Natural killer cell (primary cell): ENCODE data around the gene CYP27C1. TPM values are rescaled to one million over a fixed set of nuclear protein-coding genes. Genes with fewer than 3 reads are reported as not detected.

Experiments used
- ATAC-seq, 3 donors: fragments of 150-1000 bp in 2 of 3; fragments of 200-7000 bp in 1 of 3; cut with Tn5 transposase; 1 replicate in 1 of 3; 2 replicates in 2 of 3; pipeline ENCODE4 v1.10.0; 2021; ENCODE audit warnings: mild to moderate bottlenecking in 2 of 3, moderate library complexity in 2 of 3
- DNase-seq, 2 donors: peaks; one replicate each; pipeline versions ENCODE4 v3.0.0 to v3.0.0-alpha.2; 2013 to 2021; ENCODE audit warnings: mixed read lengths in 1 of 2
- H3K27ac ChIP-seq: one replicate; pipeline ENCODE4 v1.5.1; 2013; ENCODE audit warnings: mild to moderate bottlenecking, low read length
- H3K27me3 ChIP-seq: one replicate; pipeline ENCODE4 v1.6.1; 2013; ENCODE audit warnings: low read length; ENCODE audit not compliant: control insufficient read depth, insufficient read depth
- H3K36me3 ChIP-seq: one replicate; pipeline ENCODE4 v1.6.1; 2013; ENCODE audit warnings: low read length; ENCODE audit not compliant: control insufficient read depth, insufficient read depth
- H3K4me1 ChIP-seq: one replicate; pipeline ENCODE4 v1.6.1; 2013; ENCODE audit warnings: low read length; ENCODE audit not compliant: control insufficient read depth, insufficient read depth
- H3K4me3 ChIP-seq: one replicate; pipeline ENCODE4 v1.5.1; 2013; ENCODE audit warnings: low read length
- H3K9me3 ChIP-seq: one replicate; pipeline ENCODE4 v1.6.1; 2013; ENCODE audit warnings: low read length; ENCODE audit not compliant: control insufficient read depth, insufficient read depth
- H3K27ac Mint-ChIP-seq, 2 donors: one replicate each; pipeline ENCODE4 v1.8.0; 2022; ENCODE audit warnings: mild to moderate bottlenecking in 2 of 2, mixed read lengths in 2 of 2, moderate library complexity in 1 of 2
- H3K27me3 Mint-ChIP-seq, 2 donors: one replicate each; pipeline ENCODE4 v1.8.0; 2022; ENCODE audit warnings: low read depth in 2 of 2, mixed read lengths in 2 of 2
- H3K36me3 Mint-ChIP-seq: one replicate; pipeline ENCODE4 v1.8.0; 2022; ENCODE audit warnings: mixed read lengths
- H3K4me1 Mint-ChIP-seq, 2 donors: one replicate each; pipeline ENCODE4 v1.8.0; 2022; ENCODE audit warnings: mixed read lengths in 2 of 2
- H3K4me3 Mint-ChIP-seq: one replicate; pipeline ENCODE4 v1.8.0; 2022; ENCODE audit warnings: mild to moderate bottlenecking, moderate library complexity, mixed read lengths
- H3K9me3 Mint-ChIP-seq, 2 donors: one replicate each; pipeline ENCODE4 v1.8.0; 2022; ENCODE audit warnings: mixed read lengths in 2 of 2
- CTCF ChIP-seq: fragments of 200-600 bp; IDR thresholded peaks from one replicate; pipeline ENCODE4 v1.8.0; 2022; ENCODE audit warnings: antibody characterized with exemption
- WGBS: methylation state at CpG from one replicate; pipeline ENCODE4 v1.1.7; 2013; ENCODE audit warnings: missing lambda C conversion rate; ENCODE audit not compliant: insufficient coverage; 5-methylcytosine and 5-hydroxymethylcytosine counted together
- intact Hi-C: fragments of 100-400 bp; cut with micrococcal nuclease; formaldehyde crosslinking; loops from one replicate; pipeline ENCODE4 v1.14.2; 2022
- total RNA-seq, 4 donors: library from RNA; stranded (reverse); fragments of 120-200 nt in 1 of 4; gene quantifications; one replicate each; pipeline versions ENCODE4 v1.2.3 to v1.2.4, GENCODE V29; 2013 to 2022

Gene CYP27C1
- total RNA-seq, 3 donors from 2014 or later (not counting 1 experiment from before 2014, with no cell fraction given): not detected

DNA sequence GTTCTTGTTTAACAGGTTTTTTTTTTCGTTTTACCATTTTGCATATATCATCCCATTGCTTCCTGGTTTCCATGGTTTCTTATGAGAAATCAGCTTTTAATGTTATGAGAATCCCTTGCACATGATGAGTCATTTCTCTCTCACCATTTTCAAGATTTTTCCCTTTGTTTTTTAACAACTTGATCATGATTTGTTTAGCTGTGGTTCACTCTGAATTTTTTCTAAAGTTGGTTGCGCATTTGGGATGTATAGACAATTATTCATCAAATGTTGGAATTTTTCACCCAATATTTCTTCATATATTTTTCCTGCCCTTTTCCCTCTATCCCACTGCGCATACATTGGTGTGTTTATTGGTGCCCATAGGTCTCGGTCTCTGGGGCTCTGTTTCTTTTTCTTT is 70.7 kb downstream of the CYP27C1 start:
- intact Hi-C loops: no loop called here
- no peak overlapping the region for H3K4me3 ChIP-seq
- Mint-ChIP-seq H3K36me3 (no peaks in the 10 kb centered on the region), H3K4me3 (no peak overlapping the region), H3K27me3 (no peaks in the 10 kb centered on the region), H3K27ac (no peak overlapping the region), H3K9me3 (no peaks in the 10 kb centered on the region), H3K4me1 (no peaks in the 10 kb centered on the region)
- H3K36me3 ChIP-seq: no peaks in the 10 kb centered on the region
- no peak overlapping the region for H3K27ac ChIP-seq
- H3K9me3 ChIP-seq: peaks cover 4% of the 10 kb centered on the region
- DNase-seq: no peak
- 100% methylated on average over 1 of the region's 4 CpGs for WGBS
- no peaks in the 10 kb centered on the region for H3K4me1 ChIP-seq
- ATAC-seq: no peak
- H3K27me3 ChIP-seq: no peaks in the 10 kb centered on the region
- no peak for TF ChIP-seq CTCF

GRCh38 chr2:127146820-127147502 is 73.1 kb downstream of the CYP27C1 start:
- DNase-seq (no peak), ATAC-seq (no peak)
- Mint-ChIP-seq H3K27ac (no peak overlapping the region), H3K36me3 (no peaks in the 10 kb centered on the region), H3K27me3 (no peaks in the 10 kb centered on the region), H3K9me3 (no peaks in the 10 kb centered on the region), H3K4me3 (no peak overlapping the region), H3K4me1 (no peaks in the 10 kb centered on the region)
- no peak overlapping the region for H3K27ac ChIP-seq
- H3K36me3 ChIP-seq: no peaks in the 10 kb centered on the region
- H3K9me3 ChIP-seq: peaks cover 4% of the 10 kb centered on the region
- no peaks in the 10 kb centered on the region for H3K4me1 ChIP-seq
- intact Hi-C loops: no loop called here
- H3K27me3 ChIP-seq: no peaks in the 10 kb centered on the region
- H3K4me3 ChIP-seq: no peak overlapping the region
- WGBS: 93% methylated on average over 10 of the region's 10 CpGs
- TF ChIP-seq CTCF: no peak

- H3K27me3 Mint-ChIP-seq: peaks cover 0 to 4% of the 10 kb centered on the region in 2 donors
- Histone ChIP-seq H3K4me1 (no peaks in the 10 kb centered on the region), H3K9me3 (peaks cover 4% of the 10 kb centered on the region), H3K4me3 (no peak overlapping the region), H3K27me3 (no peaks in the 10 kb centered on the region), H3K36me3 (no peaks in the 10 kb centered on the region), H3K27ac (no peak overlapping the region)
- intact Hi-C loops: no loop called here
- no peak overlapping the region for H3K27ac Mint-ChIP-seq
- ATAC-seq: no peak
- H3K9me3 Mint-ChIP-seq: no peaks in the 10 kb centered on the region
- H3K4me3 Mint-ChIP-seq: no peak overlapping the region
- no peak for TF ChIP-seq CTCF
- no peaks in the 10 kb centered on the region for H3K36me3 Mint-ChIP-seq
- no peaks in the 10 kb centered on the region for H3K4me1 Mint-ChIP-seq
- no peak for DNase-seq
- 91% methylated on average over 18 of the region's 18 CpGs for WGBS
These were observed 73.9 kb downstream of the CYP27C1 start for GRCh38 chr2:127146071-127146725.
